Renal cortex interstitium (tissue), 11 donors: ENCODE measurements around the gene FOXD3. TPM values are rescaled to one million over a fixed set of nuclear protein-coding genes. Genes with fewer than 3 reads are reported as not detected.

ENCODE experiments used
- DNase-seq, 11 donors: peaks; one replicate each; pipeline ENCODE4 v3.0.0-alpha.2; 2013; ENCODE audit warnings: low read depth in 9 of 11, low spot score in 4 of 11; ENCODE audit errors: extremely low read depth in 1 of 11
- polyA plus RNA-seq, 3 donors: library from polyadenylated mRNA; unstranded; fragments of 120-200 nt; gene quantifications; one replicate each; pipeline ENCODE4 v1.2.1, GENCODE V29; 2013; ENCODE audit not compliant: insufficient read length in 3 of 3

Gene FOXD3
- polyA plus RNA-seq, 3 donors = 0.18 to 0.22 TPM; not detected in 1

- DNase-seq = no peak
Measured at GRCh38 chr1:63319046-63320021, 3.0 kb upstream of the FOXD3 start.

- DNase-seq = no peak
Measured at GRCh38 chr1:63320022-63320721, 2.2 kb upstream of the FOXD3 start.

- no peak for DNase-seq
Measured at GRCh38 chr1:63321066-63321784, 1.1 kb upstream of the FOXD3 start.

- DNase-seq = no peak
Measured at GRCh38 chr1:63321785-63322113, 618 bp upstream of the FOXD3 start.

- DNase-seq = no peak
Measured at GRCh38 chr1:63322944-63323864, 837 bp downstream of the FOXD3 start.

- no peak for DNase-seq
Measured at GRCh38 chr1:63323865-63324778, 1.8 kb downstream of the FOXD3 start.

- DNase-seq = no peak
Measured at GRCh38 chr1:63324779-63325119, 2.4 kb downstream of the FOXD3 start.

- DNase-seq = no peak
Measured at GRCh38 chr1:63325279-63325985, 3.1 kb downstream of the FOXD3 start.

GRCh38 chr1:63326106-63326472 lies 3.7 kb downstream of the FOXD3 start:
- DNase-seq = no peak

- DNase-seq = no peak
Measured at GRCh38 chr1:63326473-63327380, 4.4 kb downstream of the FOXD3 start.

GRCh38 chr1:63327417-63328054 lies 5.2 kb downstream of the FOXD3 start:
- DNase-seq = peak in 5 of 11 donors; percentile 61 to 75 (median 66)

GRCh38 chr1:63328122-63328521 lies 5.8 kb downstream of the FOXD3 start:
- DNase-seq = no peak

GRCh38 chr1:63328781-63329180 lies 6.4 kb downstream of the FOXD3 start:
- no peak for DNase-seq

GRCh38 chr1:63329621-63330330 lies 7.4 kb downstream of the FOXD3 start:
- no peak for DNase-seq

- no peak for DNase-seq
Measured at GRCh38 chr1:63330331-63330916, 8.1 kb downstream of the FOXD3 start.
